Neural progenitor cell (in vitro differentiated cells): ENCODE results near the gene IQSEC3. TPM values are rescaled to one million over a fixed set of nuclear protein-coding genes. Genes with fewer than 3 reads are reported as not detected.
A peak's percentile ranks its signal among the peaks of the same experiment; 100 is the strongest.
"Not testable (repeated sequence)": the region's sequence is repeated elsewhere in the genome, so short reads cannot be mapped to it uniquely, and the experiment has no call there.

Experiments
- DNase-seq: peaks from one replicate; pipeline ENCODE4 v3.0.0-alpha.2; 2016; ENCODE audit warnings: low spot score
- H2AFZ ChIP-seq: fragments of 200-600 bp; sonication (generic); replicated peaks from 2 replicates; pipeline ENCODE4 v1.6.1; 2016; ENCODE audit warnings: antibody characterized with exemption
- H3F3A ChIP-seq: fragments of 200-600 bp; sonication (generic); 2 replicates; pipeline ENCODE4 v1.6.1; 2016; ENCODE audit warnings: antibody characterized with exemption, low read depth
- H3K27ac ChIP-seq: fragments of 200-600 bp; sonication (generic); 2 replicates; pipeline ENCODE4 v1.5.1; 2016; ENCODE audit warnings: mild to moderate bottlenecking
- H3K27me3 ChIP-seq: fragments of 200-600 bp; sonication (generic); 2 replicates; pipeline ENCODE4 v1.6.1; 2016; ENCODE audit warnings: mild to moderate bottlenecking, moderate library complexity
- H3K36me3 ChIP-seq: fragments of 200-600 bp; sonication (generic); 2 replicates; pipeline ENCODE4 v1.5.1; 2016
- H3K4me1 ChIP-seq: fragments of 200-600 bp; sonication (generic); 2 replicates; pipeline ENCODE4 v1.6.1; 2016; ENCODE audit warnings: mixed run types
- H3K4me2 ChIP-seq: fragments of 200-600 bp; sonication (generic); 2 replicates; pipeline ENCODE4 v1.6.1; 2016
- H3K4me3 ChIP-seq: fragments of 200-600 bp; sonication (generic); 2 replicates; pipeline ENCODE4 v1.5.1; 2016
- H3K79me2 ChIP-seq: fragments of 200-600 bp; sonication (generic); 2 replicates; pipeline ENCODE4 v1.6.1; 2016; ENCODE audit warnings: low read depth
- H3K9ac ChIP-seq: fragments of 200-600 bp; sonication (generic); 2 replicates; pipeline ENCODE4 v1.6.1; 2016
- H3K9me3 ChIP-seq: fragments of 200-600 bp; sonication (generic); 2 replicates; pipeline ENCODE4 v1.5.1; 2016; ENCODE audit warnings: low read depth
- H4K20me1 ChIP-seq: fragments of 200-600 bp; sonication (generic); 2 replicates; pipeline ENCODE4 v1.6.1; 2016; ENCODE audit warnings: low read depth
- H3K27ac Mint-ChIP-seq: 3 replicates; pipeline ENCODE4 v1.8.0; 2021; ENCODE audit warnings: mixed read lengths
- H3K27me3 Mint-ChIP-seq: 2 replicates; pipeline ENCODE4 v1.8.0; 2022; ENCODE audit warnings: low read depth, mild to moderate bottlenecking, inconsistent platforms, moderate library complexity, mixed read lengths; ENCODE audit not compliant: insufficient read depth
- H3K36me3 Mint-ChIP-seq: 3 replicates; pipeline ENCODE4 v1.8.0; 2021; ENCODE audit warnings: mixed read lengths
- H3K4me1 Mint-ChIP-seq: 3 replicates; pipeline ENCODE4 v1.8.0; 2021; ENCODE audit warnings: mixed read lengths
- H3K4me3 Mint-ChIP-seq: 3 replicates; pipeline ENCODE4 v1.8.0; 2021; ENCODE audit warnings: mild to moderate bottlenecking, moderate library complexity, mixed read lengths
- H3K9me3 Mint-ChIP-seq: 3 replicates; pipeline ENCODE4 v1.8.0; 2020; ENCODE audit warnings: mixed read lengths
- EZH2 ChIP-seq: fragments of 200-600 bp; sonication (generic); IDR thresholded peaks from 2 replicates; pipeline ENCODE4 v1.6.1; 2017; ENCODE audit warnings: antibody characterized with exemption, mild to moderate bottlenecking, moderate library complexity
- EZH2phosphoT487 ChIP-seq: fragments of 200-600 bp; sonication (generic); IDR thresholded peaks from 2 replicates; pipeline ENCODE4 v1.6.1; 2017; ENCODE audit warnings: antibody characterized with exemption
- total RNA-seq: library from RNA; depleted of rRNA; stranded (reverse); fragments of >200 nt; gene quantifications from 2 replicates; pipeline ENCODE4 v1.2.3, GENCODE V29; 2015; ENCODE audit warnings: low replicate concordance
- TF ChIP-seq, protein P1 (sequence below): fragments of 200-600 bp; sonication (generic); IDR thresholded peaks from 2 replicates; pipeline ENCODE4 v1.5.1; 2017; ENCODE audit warnings: antibody characterized with exemption, mild to moderate bottlenecking

IQSEC3 gene
- total RNA-seq, 1 donor from 2014 or later: 0.09 TPM

DNA sequence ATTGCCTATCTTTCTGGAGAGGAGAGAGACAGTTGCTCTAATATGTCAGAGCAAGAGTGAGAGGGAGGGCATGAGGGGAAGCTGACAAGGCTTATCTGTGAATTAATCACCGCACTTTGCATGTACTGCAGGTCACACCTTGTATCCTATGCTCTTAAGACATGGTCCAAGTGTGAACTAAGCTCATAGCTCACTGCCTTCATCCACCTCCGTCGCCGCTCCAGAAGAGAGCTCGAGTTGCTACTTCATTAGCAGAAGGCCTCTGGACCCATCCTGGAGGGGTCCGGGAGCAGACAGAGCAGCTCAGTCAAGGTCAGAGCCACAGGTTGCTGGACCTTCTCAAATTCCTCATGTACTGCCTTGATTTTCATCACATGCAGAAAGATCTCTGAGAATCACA is 14.6 kb upstream of the IQSEC3 start:
- not testable (repeated sequence) for H3K9me3 ChIP-seq, H3K27me3 ChIP-seq, H3K4me2 ChIP-seq, H3K79me2 ChIP-seq, H3F3A ChIP-seq, H3K4me3 ChIP-seq, H2AFZ ChIP-seq, H3K27ac ChIP-seq, H3K9me3 Mint-ChIP-seq, H3K36me3 Mint-ChIP-seq, H3K27ac Mint-ChIP-seq, H3K9ac ChIP-seq, H3K36me3 ChIP-seq, H4K20me1 ChIP-seq, DNase-seq, H3K4me3 Mint-ChIP-seq
- peaks cover 14% of the 10 kb centered on the region for H3K4me1 ChIP-seq
- Mint-ChIP-seq H3K27me3 (peaks cover 22% of the 10 kb centered on the region), H3K4me1 (peaks cover 13% of the 10 kb centered on the region)

- not testable (repeated sequence) for H3K27me3 ChIP-seq, H2AFZ ChIP-seq, H3K27ac ChIP-seq, H3K79me2 ChIP-seq, H3K36me3 Mint-ChIP-seq, H3K9me3 ChIP-seq, H3K27ac Mint-ChIP-seq, H3K4me3 Mint-ChIP-seq, H3F3A ChIP-seq, H3K4me3 ChIP-seq, H3K9me3 Mint-ChIP-seq, H3K36me3 ChIP-seq, H4K20me1 ChIP-seq, H3K9ac ChIP-seq
- Histone ChIP-seq H3K4me2 (peak overlapping the region; percentile 25), H3K4me1 (peaks cover 20% of the 10 kb centered on the region)
- Mint-ChIP-seq H3K4me1 (peaks cover 20% of the 10 kb centered on the region), H3K27me3 (peaks cover 31% of the 10 kb centered on the region)
- DNase-seq: peak; percentile 80
These were observed 13.4 kb upstream of the IQSEC3 start for GRCh38 chr12:52902-53734.

DNA sequence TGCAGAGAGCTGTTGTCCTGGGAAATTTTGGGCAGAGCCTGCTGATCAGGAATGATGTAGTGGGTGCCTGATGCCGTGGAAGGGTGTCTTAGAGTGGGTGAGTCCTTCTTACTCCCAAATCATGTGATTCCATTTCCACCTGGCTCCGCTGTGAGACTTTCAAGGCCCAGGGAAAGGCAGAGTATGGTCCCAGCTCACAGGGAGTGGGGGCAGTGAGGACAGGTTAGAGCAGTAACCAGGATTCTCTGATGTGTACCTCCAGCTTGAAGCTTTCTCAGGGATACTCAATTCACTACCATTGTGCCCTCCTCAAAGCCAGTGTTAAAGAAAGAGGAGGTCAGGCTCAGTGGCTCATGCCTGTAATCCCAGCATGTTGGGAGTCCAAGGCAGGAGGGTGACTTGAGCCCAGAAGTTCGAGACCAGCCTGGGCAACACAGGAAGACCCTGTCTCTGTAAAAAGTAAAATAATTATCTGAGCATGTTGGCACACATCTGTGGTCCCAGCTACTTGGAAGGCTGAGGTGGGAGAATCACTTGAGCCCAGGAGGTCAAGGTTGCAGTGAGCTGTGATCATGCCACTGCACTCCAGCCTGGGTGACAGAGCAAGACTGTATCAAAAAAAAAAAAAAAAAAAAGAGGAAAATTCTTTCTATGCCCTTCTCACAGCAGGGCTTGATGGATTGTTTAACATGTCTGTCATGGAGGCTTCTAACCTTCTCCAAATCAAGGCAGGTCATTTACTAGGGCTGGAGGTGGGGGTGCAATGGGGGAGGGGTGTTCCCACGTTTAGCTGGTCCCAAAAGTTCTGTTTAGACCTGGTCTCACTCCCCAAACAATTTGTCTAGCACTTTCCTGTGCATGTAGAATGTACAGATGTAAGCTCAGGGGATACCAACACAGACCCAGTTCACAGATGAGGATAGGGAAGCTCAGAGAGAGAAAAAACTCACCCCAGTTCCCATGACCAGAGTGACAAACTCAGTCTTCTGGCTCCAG is 12.5 kb upstream of the IQSEC3 start:
- H4K20me1 ChIP-seq: no peaks in the 10 kb centered on the region
- no peak overlapping the region for H3K9ac ChIP-seq
- H3K4me1 Mint-ChIP-seq: peaks cover 20% of the 10 kb centered on the region
- H3K27ac ChIP-seq: no peak overlapping the region
- H3K4me3 ChIP-seq: no peak overlapping the region
- peaks cover 31% of the 10 kb centered on the region for H3K27me3 Mint-ChIP-seq
- DNase-seq: no peak
- H3K4me3 Mint-ChIP-seq: no peak overlapping the region
- H3K79me2 ChIP-seq: no peaks in the 10 kb centered on the region
- H3F3A ChIP-seq: no peaks in the 10 kb centered on the region
- peaks cover 4% of the 10 kb centered on the region for H3K9me3 Mint-ChIP-seq
- peaks cover 20% of the 10 kb centered on the region for H3K4me1 ChIP-seq
- peaks cover 10% of the 10 kb centered on the region for H3K27me3 ChIP-seq
- H3K36me3 Mint-ChIP-seq: no peaks in the 10 kb centered on the region
- H3K4me2 ChIP-seq: peak overlapping the region; percentile 25
- no peak overlapping the region for H3K27ac Mint-ChIP-seq
- TF ChIP-seq, protein P1, sequence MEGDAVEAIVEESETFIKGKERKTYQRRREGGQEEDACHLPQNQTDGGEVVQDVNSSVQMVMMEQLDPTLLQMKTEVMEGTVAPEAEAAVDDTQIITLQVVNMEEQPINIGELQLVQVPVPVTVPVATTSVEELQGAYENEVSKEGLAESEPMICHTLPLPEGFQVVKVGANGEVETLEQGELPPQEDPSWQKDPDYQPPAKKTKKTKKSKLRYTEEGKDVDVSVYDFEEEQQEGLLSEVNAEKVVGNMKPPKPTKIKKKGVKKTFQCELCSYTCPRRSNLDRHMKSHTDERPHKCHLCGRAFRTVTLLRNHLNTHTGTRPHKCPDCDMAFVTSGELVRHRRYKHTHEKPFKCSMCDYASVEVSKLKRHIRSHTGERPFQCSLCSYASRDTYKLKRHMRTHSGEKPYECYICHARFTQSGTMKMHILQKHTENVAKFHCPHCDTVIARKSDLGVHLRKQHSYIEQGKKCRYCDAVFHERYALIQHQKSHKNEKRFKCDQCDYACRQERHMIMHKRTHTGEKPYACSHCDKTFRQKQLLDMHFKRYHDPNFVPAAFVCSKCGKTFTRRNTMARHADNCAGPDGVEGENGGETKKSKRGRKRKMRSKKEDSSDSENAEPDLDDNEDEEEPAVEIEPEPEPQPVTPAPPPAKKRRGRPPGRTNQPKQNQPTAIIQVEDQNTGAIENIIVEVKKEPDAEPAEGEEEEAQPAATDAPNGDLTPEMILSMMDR: no peak
- TF ChIP-seq EZH2 (no peak), EZH2phosphoT487 (no peak)
- no peaks in the 10 kb centered on the region for H3K9me3 ChIP-seq
- no peaks in the 10 kb centered on the region for H3K36me3 ChIP-seq
- no peak overlapping the region for H2AFZ ChIP-seq

DNA sequence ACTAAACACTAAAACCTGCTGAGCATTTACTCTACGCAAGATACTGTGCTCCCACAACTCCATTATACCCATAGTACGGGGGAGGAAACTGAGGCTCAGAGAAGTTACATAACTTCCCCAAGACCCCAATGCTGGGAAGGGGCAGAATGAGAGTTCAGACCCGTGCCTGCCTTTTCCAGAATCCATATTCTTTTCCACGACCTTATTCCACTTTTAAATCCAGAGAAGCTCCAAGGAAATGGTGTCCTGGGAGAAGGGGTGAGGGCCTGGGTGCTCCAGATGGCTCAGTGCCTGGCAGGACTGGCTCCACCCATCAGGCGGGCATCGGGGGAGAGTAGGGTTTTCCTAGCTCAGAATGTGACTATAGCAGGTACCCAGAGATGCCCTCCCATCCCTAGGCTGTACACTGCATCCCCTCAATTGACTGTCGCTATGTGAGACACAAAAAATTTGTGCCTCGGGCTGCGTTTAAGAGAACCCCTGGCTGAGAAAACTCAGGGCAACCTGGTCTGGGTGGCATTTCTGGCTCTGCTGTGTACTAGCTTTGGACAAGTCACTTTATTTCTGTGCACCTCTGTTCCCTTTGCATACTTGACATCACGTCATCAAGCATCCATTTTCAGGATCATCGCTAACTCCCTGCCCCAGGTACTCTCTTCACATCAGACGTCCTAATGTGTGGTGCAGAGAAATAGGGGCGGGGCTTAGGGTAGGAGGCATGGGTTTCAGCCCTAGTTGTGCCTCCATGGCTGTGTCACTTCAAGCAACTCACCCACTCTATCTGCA is 11.6 kb upstream of the IQSEC3 start:
- Histone ChIP-seq H3K9me3 (peaks cover 5% of the 10 kb centered on the region), H3K4me3 (no peak overlapping the region), H3K79me2 (no peaks in the 10 kb centered on the region), H3K36me3 (no peaks in the 10 kb centered on the region), H3K4me2 (no peak overlapping the region), H4K20me1 (no peaks in the 10 kb centered on the region), H3K27me3 (peaks cover 15% of the 10 kb centered on the region), H3K27ac (no peak overlapping the region), H3K4me1 (peaks cover 20% of the 10 kb centered on the region), H3F3A (no peaks in the 10 kb centered on the region), H3K9ac (no peak overlapping the region), H2AFZ (no peak overlapping the region)
- Mint-ChIP-seq H3K9me3 (peaks cover 10% of the 10 kb centered on the region), H3K27me3 (peaks cover 31% of the 10 kb centered on the region), H3K4me1 (peaks cover 20% of the 10 kb centered on the region), H3K36me3 (no peaks in the 10 kb centered on the region), H3K4me3 (no peak overlapping the region), H3K27ac (no peak overlapping the region)
- TF ChIP-seq EZH2phosphoT487 (no peak), EZH2 (no peak)
- TF ChIP-seq, protein P1: no peak
- DNase-seq: no peak
